VCaP (cell line): ENCODE data around the gene OR4D2.

Experiments used
- H3K27ac ChIP-seq: fragments of 450-650 bp; 2 replicates; pipeline ENCODE4 v1.5.1; 2017
- CTCF ChIP-seq: fragments of 450-650 bp; conservative IDR thresholded peaks from 2 replicates; pipeline ENCODE4 v1.5.1; 2017; ENCODE audit warnings: mild to moderate bottlenecking, moderate library complexity

OR4D2 gene

GRCh38 chr17:58200024-58200633 is 33.3 kb downstream of the OR4D2 start:
- TF ChIP-seq CTCF, result peak; percentile 53
- H3K27ac ChIP-seq, result no peak overlapping the region

DNA sequence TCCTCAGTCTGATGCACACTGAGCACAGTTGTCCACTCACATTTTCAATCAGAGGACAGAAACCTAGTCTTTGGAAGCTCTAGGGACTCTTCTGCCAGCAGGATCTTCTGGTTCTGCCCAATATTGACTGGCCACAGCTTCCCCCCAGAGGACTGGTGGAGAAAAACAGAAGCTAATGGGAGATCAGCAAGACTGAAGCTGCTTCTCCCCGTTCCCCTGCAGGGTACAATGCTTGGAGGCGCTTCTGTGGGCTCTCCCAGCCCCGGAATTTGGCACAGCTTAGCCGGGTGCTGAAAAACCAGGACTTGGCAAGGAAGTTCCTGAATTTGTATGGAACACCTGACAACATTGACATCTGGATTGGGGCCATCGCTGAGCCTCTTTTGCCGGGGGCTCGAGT is 36.1 kb downstream of the OR4D2 start:
- no peak for TF ChIP-seq CTCF
- no peak overlapping the region for H3K27ac ChIP-seq

DNA sequence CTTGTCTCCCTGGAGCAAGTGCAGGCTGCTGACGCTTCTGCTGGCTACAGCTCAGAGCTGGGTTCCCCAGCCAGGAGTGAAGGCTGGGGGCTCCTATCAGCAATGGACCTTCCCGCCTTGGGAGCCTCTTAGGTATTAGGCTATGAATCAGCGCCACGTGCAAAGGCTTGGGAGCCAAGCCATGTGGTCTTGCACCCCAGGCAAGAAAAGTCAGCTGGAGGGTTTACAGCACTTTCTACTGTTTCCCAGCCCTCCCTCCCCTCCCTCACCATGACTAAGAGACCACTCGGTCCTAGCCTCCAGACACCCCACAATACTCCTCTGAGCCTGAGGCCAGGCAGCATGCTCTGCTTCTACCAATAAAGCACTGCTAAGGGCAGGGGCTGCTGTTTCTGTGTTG is 38.0 kb downstream of the OR4D2 start:
- no peak for TF ChIP-seq CTCF

DNA sequence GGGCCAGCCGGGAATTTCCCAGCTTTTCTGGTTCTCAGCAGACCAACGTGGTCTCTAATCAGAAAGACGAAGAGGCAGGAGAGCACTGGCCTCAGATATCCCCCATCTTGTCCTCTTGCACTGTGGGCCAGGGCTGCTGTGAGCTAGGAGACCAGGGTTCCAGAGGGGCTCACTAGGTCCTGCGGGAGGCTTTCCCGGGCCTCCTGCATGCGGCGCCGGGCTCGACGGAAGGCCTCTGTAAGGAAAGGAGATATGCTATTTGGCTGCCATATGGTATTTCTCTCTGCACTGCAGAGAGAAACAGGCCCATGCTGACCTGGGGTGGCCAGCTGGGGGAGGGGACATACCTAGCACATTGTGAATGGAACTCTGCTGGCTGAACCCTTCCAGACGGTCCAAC is 39.2 kb downstream of the OR4D2 start:
- TF ChIP-seq CTCF, result no peak
- no peak overlapping the region for H3K27ac ChIP-seq

More for the DNA sequence above, 38.0 kb downstream of the OR4D2 start:
- no peak overlapping the region for H3K27ac ChIP-seq

DNA sequence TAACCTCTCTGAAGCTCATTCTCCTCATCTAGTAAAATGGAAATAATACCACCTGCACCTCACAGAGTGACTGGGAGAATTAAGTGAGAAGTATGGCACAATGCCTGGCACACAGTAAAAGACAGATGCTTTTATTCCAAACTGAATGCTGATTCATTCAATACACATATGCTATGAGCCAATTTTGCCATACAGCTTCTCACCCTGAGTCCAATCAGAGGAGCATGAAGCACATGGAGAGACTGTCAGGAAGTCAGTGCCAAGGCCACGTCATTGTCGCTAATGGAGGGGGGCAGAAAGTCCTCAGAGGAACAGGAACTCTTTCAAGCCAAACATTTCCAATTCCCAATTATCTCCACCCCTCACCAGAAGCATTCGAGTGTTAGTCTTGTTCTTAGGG is 40.7 kb downstream of the OR4D2 start:
- no peak overlapping the region for H3K27ac ChIP-seq
- no peak for TF ChIP-seq CTCF

GRCh38 chr17:58208344-58208743 is 41.6 kb downstream of the OR4D2 start:
- no peak for TF ChIP-seq CTCF
- no peak overlapping the region for H3K27ac ChIP-seq

DNA sequence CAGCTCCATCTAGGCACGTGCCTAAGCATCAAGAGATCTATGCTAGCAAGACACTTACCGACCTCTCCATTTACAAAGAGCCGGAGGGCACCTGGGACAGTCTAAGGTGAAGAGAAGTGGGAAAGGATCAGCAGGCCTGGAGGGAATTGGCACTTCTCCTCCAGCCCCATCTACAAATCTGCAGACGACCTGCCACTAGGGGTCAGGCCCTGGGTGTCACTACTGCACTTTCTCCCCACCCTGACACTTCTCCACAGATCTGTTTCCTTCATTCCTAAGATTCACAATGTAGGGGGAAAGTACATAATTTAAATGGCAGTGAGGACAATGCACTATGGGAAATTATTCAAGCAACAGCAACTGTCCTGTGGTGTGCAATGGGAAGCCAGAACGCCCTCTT is 44.1 kb downstream of the OR4D2 start:
- peak; percentile 3; the same call in 1 of the 2 replicates for TF ChIP-seq CTCF
- H3K27ac ChIP-seq, result no peak overlapping the region
